Measurements from ENCODE around the gene KRTAP4-7. TPM values are rescaled to one million over a fixed set of nuclear protein-coding genes. Genes with fewer than 3 reads are reported as not detected.

The KRTAP4-7 gene
- total and polyA plus RNA-seq, 2 of the 4 experiments (the other 2 are of a cell fraction): not detected

DNA sequence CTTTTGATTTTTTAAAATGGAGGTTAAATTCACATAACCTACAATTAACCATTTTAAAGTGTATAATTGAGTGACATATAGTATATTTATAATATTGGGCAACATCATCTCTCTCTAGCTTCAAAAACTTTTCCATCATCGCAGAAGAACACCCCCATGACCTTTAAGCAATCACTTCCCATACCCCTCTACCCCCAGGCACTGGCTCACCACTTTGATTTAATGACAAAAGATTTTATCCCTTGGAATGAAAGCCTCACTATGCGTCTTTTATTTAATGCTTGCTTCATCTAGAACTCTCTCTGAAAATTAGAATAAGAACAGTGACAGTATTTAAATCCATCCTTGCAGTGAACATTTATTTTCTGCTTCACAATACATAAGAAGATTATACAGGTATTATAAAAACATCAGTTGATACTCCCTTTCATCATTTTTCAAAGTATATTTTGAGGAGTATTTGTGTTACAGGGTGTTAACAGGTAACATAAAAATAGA is 46.0 kb upstream of the KRTAP4-7 start:
- in situ Hi-C loops (cut with MboI; ENCODE audit: low sequenced_read_pairs) (no loop called here), dilution Hi-C loops (cut with HindIII; ENCODE audit: low sequenced_read_pairs, unreplicated experiment) (no loop called here), intact Hi-C loops (cut with micrococcal nuclease) (no loop called here)
- Histone ChIP-seq H3K9me1 (ENCODE audit: insufficient read depth, low read length) (0 out of 2 replicates have a peak, but pooled peaks cover 2% of the 10 kb centered on the region), H3K36me3 (ENCODE audit: control insufficient read depth, insufficient read depth, low read length) (no peaks in the 10 kb centered on the region), H2BK15ac (ENCODE audit: low read depth, low read length) (no peak overlapping the region), H4K20me1 (ENCODE audit: insufficient read depth, low read length) (no peaks in the 10 kb centered on the region), H3K23ac (ENCODE audit: low read depth, low read length) (no peak overlapping the region), H3K4ac (ENCODE audit: low read depth, low read length) (no peak overlapping the region), H3K56ac (ENCODE audit: extremely low read depth, insufficient read depth, low read length) (no peak overlapping the region), H3K4me2 (ENCODE audit: low read depth, low read length) (no peak overlapping the region), H3K79me1 (ENCODE audit: low read depth in 1 of 2, low read length in 2 of 2) (no peaks in the 10 kb centered on the region), H3K27me3 (ENCODE audit: control insufficient read depth, insufficient read depth, low read length) (no peaks in the 10 kb centered on the region), H3K4me1 (ENCODE audit: control insufficient read depth, insufficient read depth, low read length) (peaks cover 2% of the 10 kb centered on the region; the same call in 1 of the 2 replicates), H2AFZ (replicated peaks; ENCODE audit: low read length, poor library complexity) (no peak overlapping the region), H3K9me3 (ENCODE audit: control insufficient read depth, insufficient read depth, low read length) (no peaks in the 10 kb centered on the region), H2AK9ac (replicated peaks; ENCODE audit: low read depth, low read length, poor library complexity) (no peak overlapping the region), H3K9ac (ENCODE audit: low read depth, low read length) (no peak overlapping the region), H4K5ac (ENCODE audit: low read depth, low read length) (no peak overlapping the region), H2AK5ac (ENCODE audit: low read depth, low read length) (no peak overlapping the region), H3K18ac (ENCODE audit: low read depth, low read length) (no peak overlapping the region), H4K8ac (ENCODE audit: low read depth in 2 of 2, low read length in 2 of 2) (no peak overlapping the region), H3K27ac (ENCODE audit: insufficient read depth, low read length) (no peak overlapping the region), H4K91ac (ENCODE audit: insufficient read depth, low read depth, low read length) (no peak overlapping the region), H2BK20ac (ENCODE audit: low read depth, low read length) (no peak overlapping the region), H2BK120ac (ENCODE audit: low read depth, low read length) (no peak overlapping the region), H3K14ac (replicated peaks; ENCODE audit: low read depth, low read length) (no peak overlapping the region), H3K4me3 (ENCODE audit: insufficient read depth, low read depth, low read length) (no peak overlapping the region), H2BK5ac (ENCODE audit: low read depth, low read length, poor library complexity, severe bottlenecking) (no peak overlapping the region)
- no peak for TF ChIP-seq RCOR1 (IDR thresholded peaks at IDR 0.05; ENCODE audit: insufficient replicate concordance, low read length)
- no peak for TF ChIP-seq FOS (IDR thresholded peaks at IDR 0.05; ENCODE audit: low read depth, low read length)
- DNase-seq (no peak), ATAC-seq (ENCODE audit: low read depth) (no peak)
- CTCF ChIA-PET: no interaction called here
- BruUV-seq (replicated peaks): no TSS peak
- POLR2A ChIA-PET (ENCODE audit: unreplicated experiment): no interaction called here
- no CpG with 5 or more reads among the region's 2 CpGs for WGBS, 2 experiments (ENCODE audit: extremely low coverage in 2 of 2, insufficient read length in 1 of 2)
